Cardiac muscle cell (in vitro differentiated cells and primary cell): ENCODE measurements around the gene IRX2. TPM values are rescaled to one million over a fixed set of nuclear protein-coding genes. Genes with fewer than 3 reads are reported as not detected.

Source experiments
- DNase-seq, 2 donors: peaks; one replicate each; pipeline versions ENCODE4 v3.0.0 to v3.0.0-alpha.2; 2010 to 2017; ENCODE audit warnings: low read depth in 1 of 2, low spot score in 1 of 2
- H3K27ac ChIP-seq: fragments of 200-600 bp; sonication (generic); 2 replicates; pipeline ENCODE4 v1.5.1; 2016
- H3K27me3 ChIP-seq: fragments of 200-600 bp; sonication (generic); 2 replicates; pipeline ENCODE4 v1.6.0; 2016; ENCODE audit warnings: control low read depth
- H3K36me3 ChIP-seq: fragments of 200-600 bp; sonication (generic); 2 replicates; pipeline ENCODE4 v1.5.1; 2016; ENCODE audit warnings: control low read depth
- H3K4me1 ChIP-seq: fragments of 200-600 bp; sonication (generic); 2 replicates; pipeline ENCODE4 v1.8.1; 2017; ENCODE audit warnings: low read depth, mild to moderate bottlenecking, mixed run types
- H3K4me3 ChIP-seq: fragments of 200-600 bp; sonication (generic); 2 replicates; pipeline ENCODE4 v1.5.1; 2016; ENCODE audit warnings: mild to moderate bottlenecking
- H3K9me3 ChIP-seq: fragments of 200-600 bp; sonication (generic); 2 replicates; pipeline ENCODE4 v1.5.1; 2017; ENCODE audit warnings: low read depth, mild to moderate bottlenecking, control low read depth
- polyA plus RNA-seq: library from polyadenylated mRNA; unstranded; fragments of >200 nt; fragmentation: Nextera tagmentation; extraction: Ambion mirVana; gene quantifications from 2 replicates; pipeline ENCODE4 v1.2.1, GENCODE V29; 2016
- total RNA-seq: library from RNA; depleted of rRNA; stranded (reverse); fragments of >200 nt; gene quantifications from 2 replicates; pipeline ENCODE4 v1.2.3, GENCODE V29; 2016
- TF ChIP-seq, protein P1 (sequence below): IDR thresholded peaks from 2 replicates; pipeline ENCODE4 v1.5.1; 2012; ENCODE audit warnings: low read depth, mild to moderate bottlenecking, low read length

Gene IRX2
- total and polyA plus RNA-seq, 2 experiments from 2014 or later, result 55.2 to 122 TPM

DNA sequence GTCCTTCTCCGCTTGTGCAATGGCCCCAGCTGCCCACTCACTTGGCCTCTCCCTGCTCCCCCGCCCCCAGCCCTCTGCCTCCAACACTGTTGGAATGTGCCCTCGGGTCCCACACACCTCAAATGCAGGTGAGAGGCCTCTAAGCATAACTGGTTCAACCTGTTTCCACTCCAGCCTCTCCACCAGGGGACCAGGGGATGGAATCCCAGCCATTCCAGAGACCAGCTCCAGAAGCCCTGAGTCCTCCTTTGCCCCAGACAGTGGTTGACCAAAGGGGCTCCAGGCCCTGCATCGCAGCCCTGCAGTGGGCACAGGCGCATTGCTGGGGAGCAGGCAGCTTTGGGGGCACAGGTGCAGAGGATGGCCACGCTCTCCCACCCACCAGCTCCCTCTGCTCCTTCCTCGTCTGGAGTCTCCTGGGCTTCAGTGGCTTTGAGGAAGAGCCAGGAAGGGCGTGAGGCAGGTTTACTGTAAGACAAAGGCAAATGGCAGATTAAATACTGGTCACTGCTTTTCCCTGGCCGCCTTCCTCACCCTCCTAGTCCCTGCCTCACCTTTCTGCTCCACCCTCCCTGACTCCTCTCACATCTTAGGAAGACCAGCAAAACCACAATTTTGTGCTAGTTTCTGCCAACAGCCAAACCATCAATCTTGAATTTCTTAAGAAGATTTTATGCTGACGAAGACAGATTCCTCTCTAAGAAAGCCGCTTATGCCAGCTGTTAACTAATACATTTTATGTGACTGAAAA lies 29.1 kb upstream of the IRX2 start:
- Histone ChIP-seq H3K4me1 (no peaks in the 10 kb centered on the region), H3K9me3 (no peaks in the 10 kb centered on the region), H3K27ac (no peak overlapping the region), H3K4me3 (no peak overlapping the region), H3K36me3 (no peaks in the 10 kb centered on the region), H3K27me3 (no peaks in the 10 kb centered on the region)
- TF ChIP-seq, protein P1, sequence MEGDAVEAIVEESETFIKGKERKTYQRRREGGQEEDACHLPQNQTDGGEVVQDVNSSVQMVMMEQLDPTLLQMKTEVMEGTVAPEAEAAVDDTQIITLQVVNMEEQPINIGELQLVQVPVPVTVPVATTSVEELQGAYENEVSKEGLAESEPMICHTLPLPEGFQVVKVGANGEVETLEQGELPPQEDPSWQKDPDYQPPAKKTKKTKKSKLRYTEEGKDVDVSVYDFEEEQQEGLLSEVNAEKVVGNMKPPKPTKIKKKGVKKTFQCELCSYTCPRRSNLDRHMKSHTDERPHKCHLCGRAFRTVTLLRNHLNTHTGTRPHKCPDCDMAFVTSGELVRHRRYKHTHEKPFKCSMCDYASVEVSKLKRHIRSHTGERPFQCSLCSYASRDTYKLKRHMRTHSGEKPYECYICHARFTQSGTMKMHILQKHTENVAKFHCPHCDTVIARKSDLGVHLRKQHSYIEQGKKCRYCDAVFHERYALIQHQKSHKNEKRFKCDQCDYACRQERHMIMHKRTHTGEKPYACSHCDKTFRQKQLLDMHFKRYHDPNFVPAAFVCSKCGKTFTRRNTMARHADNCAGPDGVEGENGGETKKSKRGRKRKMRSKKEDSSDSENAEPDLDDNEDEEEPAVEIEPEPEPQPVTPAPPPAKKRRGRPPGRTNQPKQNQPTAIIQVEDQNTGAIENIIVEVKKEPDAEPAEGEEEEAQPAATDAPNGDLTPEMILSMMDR, result no peak
- no peak for DNase-seq

DNA sequence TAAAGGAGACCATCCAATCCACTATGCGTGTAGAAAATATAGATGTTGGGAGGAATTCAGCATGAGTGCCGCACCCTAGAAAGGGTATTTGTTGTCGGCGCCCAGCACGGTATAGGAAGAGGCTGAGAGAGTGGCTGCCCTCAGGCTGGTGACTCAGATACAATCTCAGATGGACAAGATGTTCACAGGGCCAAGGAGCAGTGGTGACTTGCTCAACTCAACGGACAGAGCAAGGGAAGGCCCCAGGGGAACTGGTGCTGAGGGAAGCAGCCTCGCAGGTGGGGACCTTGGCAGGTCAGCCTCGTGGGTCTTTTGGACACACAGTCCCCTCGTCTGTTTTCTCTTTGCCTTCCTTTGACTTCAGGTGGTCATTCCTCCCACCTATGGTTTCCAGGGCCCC lies 28.0 kb upstream of the IRX2 start:
- TF ChIP-seq, protein P1, result no peak
- no peak for DNase-seq
- no peaks in the 10 kb centered on the region for H3K36me3 ChIP-seq

DNA sequence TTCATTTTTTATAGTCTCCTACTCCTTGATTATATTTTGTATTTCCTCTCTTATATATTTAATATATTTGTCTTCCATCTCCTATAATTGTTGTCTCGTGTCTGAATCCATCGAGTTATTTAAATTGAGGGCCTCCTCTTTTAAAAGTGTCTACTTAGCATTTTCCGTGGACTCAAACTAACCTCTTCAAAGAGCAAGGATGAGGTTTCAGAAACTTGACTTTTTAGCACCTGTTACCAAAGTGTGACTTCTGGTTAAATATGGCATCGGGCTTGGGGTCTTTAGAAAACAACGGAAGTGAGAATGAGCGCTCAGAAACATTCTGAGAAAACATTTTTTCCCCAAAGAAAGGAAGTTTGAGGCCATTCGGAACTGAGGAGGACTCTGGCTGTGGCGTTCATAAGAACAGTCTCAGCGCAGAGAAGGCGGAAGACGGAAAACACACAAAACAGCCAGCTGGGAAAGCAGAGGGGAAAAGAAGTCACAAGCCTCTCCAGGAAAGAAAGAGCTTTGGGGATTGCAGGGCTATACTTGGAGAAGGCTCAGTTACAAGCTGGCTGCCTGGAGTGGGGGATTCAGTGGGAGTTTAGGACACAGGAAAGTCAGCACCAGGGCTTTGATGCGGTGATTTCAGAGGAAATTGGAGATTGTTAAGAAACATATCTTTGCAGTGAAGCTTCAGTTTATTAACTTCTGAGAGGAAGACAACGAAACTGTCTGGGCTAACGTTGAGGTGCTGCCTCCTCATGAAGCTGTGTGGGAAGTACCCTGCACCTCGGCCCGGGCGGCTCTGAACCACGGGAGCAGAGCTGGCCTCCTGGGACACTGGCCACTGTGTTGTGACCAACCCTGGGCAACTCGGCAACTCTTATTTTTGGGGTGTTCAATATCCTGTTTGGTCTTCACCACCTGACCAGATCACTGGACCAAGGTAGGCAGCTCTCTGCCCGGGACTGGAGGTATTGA lies 25.1 kb upstream of the IRX2 start:
- no peaks in the 10 kb centered on the region for H3K9me3 ChIP-seq
- DNase-seq, result no peak
- no peaks in the 10 kb centered on the region for H3K4me1 ChIP-seq
- TF ChIP-seq, protein P1, result no peak
- no peaks in the 10 kb centered on the region for H3K27me3 ChIP-seq
- H3K4me3 ChIP-seq, result no peak overlapping the region
- no peak overlapping the region for H3K27ac ChIP-seq
- H3K36me3 ChIP-seq, result no peaks in the 10 kb centered on the region

More for the DNA sequence above, 28.0 kb upstream of the IRX2 start:
- no peaks in the 10 kb centered on the region for H3K9me3 ChIP-seq
- H3K4me3 ChIP-seq, result no peak overlapping the region
- no peaks in the 10 kb centered on the region for H3K27me3 ChIP-seq
- H3K4me1 ChIP-seq, result no peaks in the 10 kb centered on the region
- no peak overlapping the region for H3K27ac ChIP-seq

DNA sequence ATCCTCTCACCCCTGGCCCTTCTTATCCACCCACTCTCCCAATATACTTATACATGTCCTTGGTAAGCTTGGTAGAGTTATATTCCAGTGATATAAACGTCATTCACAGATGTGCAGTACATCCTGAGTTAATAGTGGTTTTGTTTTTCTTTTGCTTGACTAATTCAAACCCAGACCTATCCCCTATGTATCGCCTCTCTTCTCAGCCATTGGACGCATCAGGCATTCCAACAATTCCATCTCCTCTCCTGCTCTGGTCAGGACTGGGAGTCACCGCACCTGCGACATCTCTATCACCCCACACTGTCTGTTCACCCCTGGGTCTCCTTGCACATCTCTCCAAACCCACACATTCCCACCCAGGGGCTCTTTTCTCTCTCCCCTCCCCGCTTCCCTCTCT lies 21.9 kb upstream of the IRX2 start:
- Histone ChIP-seq H3K27me3 (no peaks in the 10 kb centered on the region), H3K4me1 (no peaks in the 10 kb centered on the region), H3K9me3 (no peaks in the 10 kb centered on the region), H3K36me3 (no peaks in the 10 kb centered on the region), H3K4me3 (no peak overlapping the region), H3K27ac (no peak overlapping the region)
- TF ChIP-seq, protein P1, result no peak
- DNase-seq, result no peak

DNA sequence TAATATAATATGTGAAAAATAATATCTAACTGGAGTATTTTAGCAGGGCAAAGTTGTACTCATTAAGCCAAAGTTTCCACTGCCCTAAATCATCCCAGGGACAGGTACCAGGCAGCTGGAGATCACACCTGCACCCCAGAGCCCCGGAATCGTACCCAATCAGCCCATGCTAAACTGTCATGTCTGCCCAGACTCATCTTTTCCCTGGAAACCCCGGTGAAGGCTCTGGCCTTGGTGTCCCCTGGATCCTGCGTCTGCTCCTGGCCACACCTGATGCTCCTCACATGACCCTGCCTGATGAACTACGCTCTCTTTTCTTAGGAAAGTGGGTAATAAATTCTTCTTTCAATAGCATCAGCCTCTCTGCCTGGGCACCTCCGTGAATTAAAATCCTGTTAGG lies 15.6 kb upstream of the IRX2 start:
- Histone ChIP-seq H3K9me3 (no peaks in the 10 kb centered on the region), H3K4me1 (no peaks in the 10 kb centered on the region), H3K36me3 (no peaks in the 10 kb centered on the region), H3K4me3 (no peak overlapping the region), H3K27ac (no peak overlapping the region), H3K27me3 (no peaks in the 10 kb centered on the region)
- no peak for DNase-seq
- TF ChIP-seq, protein P1, result no peak
